Stomach (tissue), 4 donors: ENCODE measurements around the gene NRM.

Source experiments
- EP300 ChIP-seq: sonication (generic); formaldehyde crosslinking; IDR thresholded peaks from one replicate; pipeline ENCODE4 v1.6.1; 2017; ENCODE audit warnings: antibody characterized with exemption
- TF ChIP-seq, protein P1 (sequence below), 7 experiments: fragments of 450-650 bp in 4 of 7; fragments of 200-600 bp in 3 of 7; sonication (generic) in 3 of 7; IDR thresholded peaks; one replicate each; pipeline ENCODE4 v1.5.1; 2016 to 2019; ENCODE audit warnings: antibody characterized with exemption in 7 of 7, control low read depth in 2 of 7, mild to moderate bottlenecking in 1 of 7

- TF ChIP-seq EP300, result no peak
- TF ChIP-seq, protein P1, sequence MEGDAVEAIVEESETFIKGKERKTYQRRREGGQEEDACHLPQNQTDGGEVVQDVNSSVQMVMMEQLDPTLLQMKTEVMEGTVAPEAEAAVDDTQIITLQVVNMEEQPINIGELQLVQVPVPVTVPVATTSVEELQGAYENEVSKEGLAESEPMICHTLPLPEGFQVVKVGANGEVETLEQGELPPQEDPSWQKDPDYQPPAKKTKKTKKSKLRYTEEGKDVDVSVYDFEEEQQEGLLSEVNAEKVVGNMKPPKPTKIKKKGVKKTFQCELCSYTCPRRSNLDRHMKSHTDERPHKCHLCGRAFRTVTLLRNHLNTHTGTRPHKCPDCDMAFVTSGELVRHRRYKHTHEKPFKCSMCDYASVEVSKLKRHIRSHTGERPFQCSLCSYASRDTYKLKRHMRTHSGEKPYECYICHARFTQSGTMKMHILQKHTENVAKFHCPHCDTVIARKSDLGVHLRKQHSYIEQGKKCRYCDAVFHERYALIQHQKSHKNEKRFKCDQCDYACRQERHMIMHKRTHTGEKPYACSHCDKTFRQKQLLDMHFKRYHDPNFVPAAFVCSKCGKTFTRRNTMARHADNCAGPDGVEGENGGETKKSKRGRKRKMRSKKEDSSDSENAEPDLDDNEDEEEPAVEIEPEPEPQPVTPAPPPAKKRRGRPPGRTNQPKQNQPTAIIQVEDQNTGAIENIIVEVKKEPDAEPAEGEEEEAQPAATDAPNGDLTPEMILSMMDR (IDR thresholded peaks at IDR 0.05), result no peak
Measured at GRCh38 chr6:30685157-30686008, 5.4 kb downstream of the NRM start.
